K562 (cell line): ENCODE measurements around the gene PRMT2.

Experiments
- CBX8 ChIP-seq: fragments of 200-600 bp; sonication (generic); IDR thresholded peaks from 2 replicates; pipeline ENCODE4 v1.6.1; 2012; ENCODE audit warnings: borderline replicate concordance, mixed run types, low read depth, mild to moderate bottlenecking, moderate library complexity, mixed read lengths, low read length, control low read depth, inconsistent platforms; ENCODE audit not compliant: poor library complexity, severe bottlenecking; ENCODE audit errors: extremely low read depth
- HDAC2 ChIP-seq: fragments of 450-650 bp; IDR thresholded peaks from 2 replicates; pipeline ENCODE4 v1.6.1; 2016; ENCODE audit warnings: mild to moderate bottlenecking
- HDGF ChIP-seq: fragments of 450-650 bp; IDR thresholded peaks from 2 replicates; pipeline ENCODE4 v1.6.1; 2016
- HNRNPL ChIP-seq: fragments of 200-400 bp; formaldehyde crosslinking; IDR thresholded peaks from 2 replicates; pipeline ENCODE4 v1.6.1; 2017; ENCODE audit warnings: low read depth, mild to moderate bottlenecking, low read length
- MAFG ChIP-seq: fragments of 450-650 bp; conservative IDR thresholded peaks from 2 replicates; pipeline ENCODE4 v1.6.1; 2016; ENCODE audit warnings: missing genetic modification characterization, missing compliant biosample characterization
- PCBP1 ChIP-seq: fragments of 200-400 bp; formaldehyde crosslinking; IDR thresholded peaks from 2 replicates; pipeline ENCODE4 v1.6.1; 2018; ENCODE audit warnings: mild to moderate bottlenecking, low read depth, low read length; ENCODE audit not compliant: poor library complexity, severe bottlenecking
- SNAPC5 ChIP-seq: fragments of 250-450 bp; sonication (Bioruptor Pico); IDR thresholded peaks from 2 replicates; pipeline ENCODE4 v1.8.0; 2021; ENCODE audit warnings: moderate library complexity, mild to moderate bottlenecking, inconsistent platforms
- STAT5B ChIP-seq: fragments of 250-450 bp; sonication (Bioruptor Pico); IDR thresholded peaks from 2 replicates; pipeline ENCODE4 v1.8.0; 2021; ENCODE audit warnings: mild to moderate bottlenecking, inconsistent platforms
- TAF1 ChIP-seq: IDR thresholded peaks from 2 replicates; pipeline ENCODE4 v1.6.1; 2011; ENCODE audit warnings: mild to moderate bottlenecking, low read length, moderate library complexity; ENCODE audit not compliant: insufficient read depth, control insufficient read depth, severe bottlenecking; ENCODE audit errors: extremely low read depth
- XRCC4 ChIP-seq: IDR thresholded peaks from one replicate; pipeline ENCODE4 v1.6.1; 2011; ENCODE audit not compliant: insufficient read depth, insufficient read length; ENCODE audit errors: extremely low read depth
- TF ChIP-seq, protein P1 (sequence below), 3 experiments: IDR thresholded peaks in 2 of 3; conservative IDR thresholded peaks in 1 of 3; 2 replicates each; pipeline ENCODE4 v1.5.1; 2011 to 2012; ENCODE audit warnings: low read length in 3 of 3, mild to moderate bottlenecking in 3 of 3, control low read depth in 2 of 3, improper control_type of control experiment in 1 of 3, inconsistent platforms in 1 of 3, low read depth in 1 of 3, mixed read lengths in 1 of 3, moderate library complexity in 1 of 3; ENCODE audit not compliant: insufficient read depth in 2 of 3

GRCh38 chr21:46606427-46606813, 29.1 kb upstream of the PRMT2 start:
- TF ChIP-seq STAT5B (CRISPR knock-in tag) (no peak), HDGF (no peak), XRCC4 (no peak), MAFG (tag) (no peak), TAF1 (no peak), SNAPC5 (CRISPR knock-in tag) (no peak), HDAC2 (no peak), CBX8 (no peak), HNRNPL (no peak), PCBP1 (no peak)
- TF ChIP-seq, protein P1, sequence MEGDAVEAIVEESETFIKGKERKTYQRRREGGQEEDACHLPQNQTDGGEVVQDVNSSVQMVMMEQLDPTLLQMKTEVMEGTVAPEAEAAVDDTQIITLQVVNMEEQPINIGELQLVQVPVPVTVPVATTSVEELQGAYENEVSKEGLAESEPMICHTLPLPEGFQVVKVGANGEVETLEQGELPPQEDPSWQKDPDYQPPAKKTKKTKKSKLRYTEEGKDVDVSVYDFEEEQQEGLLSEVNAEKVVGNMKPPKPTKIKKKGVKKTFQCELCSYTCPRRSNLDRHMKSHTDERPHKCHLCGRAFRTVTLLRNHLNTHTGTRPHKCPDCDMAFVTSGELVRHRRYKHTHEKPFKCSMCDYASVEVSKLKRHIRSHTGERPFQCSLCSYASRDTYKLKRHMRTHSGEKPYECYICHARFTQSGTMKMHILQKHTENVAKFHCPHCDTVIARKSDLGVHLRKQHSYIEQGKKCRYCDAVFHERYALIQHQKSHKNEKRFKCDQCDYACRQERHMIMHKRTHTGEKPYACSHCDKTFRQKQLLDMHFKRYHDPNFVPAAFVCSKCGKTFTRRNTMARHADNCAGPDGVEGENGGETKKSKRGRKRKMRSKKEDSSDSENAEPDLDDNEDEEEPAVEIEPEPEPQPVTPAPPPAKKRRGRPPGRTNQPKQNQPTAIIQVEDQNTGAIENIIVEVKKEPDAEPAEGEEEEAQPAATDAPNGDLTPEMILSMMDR (IDR thresholded peaks at IDR 0.05 in 2 of 3, conservative IDR thresholded peaks at IDR 0.05 in 1 of 3; ENCODE audit: insufficient read depth in 2 of 3, low read depth in 1 of 3, low read length in 3 of 3), result no peak
